Measurements from ENCODE around the gene PKDREJ. TPM values are rescaled to one million over a fixed set of nuclear protein-coding genes. Genes with fewer than 3 reads are reported as not detected.

Gene PKDREJ
- total RNA-seq, result under 0.01 TPM in 1 of 2 replicates, not detected in the other

GRCh38 chr22:46263216-46263590 is at the start of gene PKDREJ:
Gene PKDREJ (minus strand): TSS chr22:46263343. CDS start chr22:46263322, 21 bp downstream.

GRCh38 chr22:46296257-46297150 is 33.4 kb upstream of the PKDREJ start, which contains the start of gene GTSE1:
Gene GTSE1 (plus strand): TSS chr22:46296870. CDS start chr22:46297401, 531 bp downstream.

GRCh38 chr22:46267431-46268279 is 4.5 kb upstream of the PKDREJ start, which contains the start of gene TTC38:
Gene TTC38 (plus strand): TSS chr22:46268008. CDS start chr22:46268040, 32 bp downstream.

GRCh38 chr22:46250035-46250782 is 12.9 kb downstream of the PKDREJ start, which contains the start of gene CDPF1:
Gene CDPF1 (minus strand): TSS chr22:46250293. CDS start chr22:46248284, 2,009 bp downstream.

Other genes with a start within 250 kb of the PKDREJ start
- gene PPARA, start 112.8 kb downstream of the PKDREJ start, total RNA-seq, result 8.1 and 13.8 TPM in 2 replicates
- gene CDPF1, start 13.1 kb downstream of the PKDREJ start, total RNA-seq, result 10.7 and 18.0 TPM in 2 replicates
- gene TTC38, start 4.7 kb upstream of the PKDREJ start, total RNA-seq, result 35.4 and 58.6 TPM in 2 replicates
- gene GTSE1, start 33.5 kb upstream of the PKDREJ start, total RNA-seq, result 0.60 and 0.82 TPM in 2 replicates
- gene TRMU, start 72.4 kb upstream of the PKDREJ start, total RNA-seq, result 19.2 and 20.9 TPM in 2 replicates

Data from pericardium fibroblast (primary cell).